WERI-Rb-1 (cell line): ENCODE data around the gene PACRG.

Source experiments
- DNase-seq: peaks from one replicate; pipeline ENCODE4 v3.0.0-alpha.2; 2020
- H3K27ac ChIP-seq: fragments of 250-450 bp; sonication (Bioruptor Pico); 2 replicates; pipeline ENCODE4 v1.5.1; 2020; ENCODE audit warnings: mild to moderate bottlenecking, moderate library complexity
- H3K27me3 ChIP-seq: fragments of 250-450 bp; sonication (Bioruptor Pico); 2 replicates; pipeline ENCODE4 v1.5.1; 2021; ENCODE audit warnings: mild to moderate bottlenecking, low read depth, moderate library complexity; ENCODE audit not compliant: insufficient read depth, severe bottlenecking
- H3K36me3 ChIP-seq: fragments of 250-450 bp; sonication (Bioruptor Pico); 2 replicates; pipeline ENCODE4 v1.5.1; 2020; ENCODE audit warnings: mild to moderate bottlenecking, moderate library complexity
- H3K4me3 ChIP-seq: 2 replicates; pipeline ENCODE4 v1.5.1; 2011; ENCODE audit warnings: low read depth, mild to moderate bottlenecking, control low read depth, low read length
- H3K9me3 ChIP-seq: fragments of 250-450 bp; sonication (Bioruptor Pico); 2 replicates; pipeline ENCODE4 v1.5.1; 2021; ENCODE audit warnings: mild to moderate bottlenecking, moderate library complexity; ENCODE audit not compliant: severe bottlenecking
- TF ChIP-seq, protein P1 (sequence below): IDR thresholded peaks from 2 replicates; pipeline ENCODE4 v1.5.1; 2011; ENCODE audit warnings: low read depth, mild to moderate bottlenecking, control low read depth, inconsistent platforms, low read length

PACRG gene

DNA sequence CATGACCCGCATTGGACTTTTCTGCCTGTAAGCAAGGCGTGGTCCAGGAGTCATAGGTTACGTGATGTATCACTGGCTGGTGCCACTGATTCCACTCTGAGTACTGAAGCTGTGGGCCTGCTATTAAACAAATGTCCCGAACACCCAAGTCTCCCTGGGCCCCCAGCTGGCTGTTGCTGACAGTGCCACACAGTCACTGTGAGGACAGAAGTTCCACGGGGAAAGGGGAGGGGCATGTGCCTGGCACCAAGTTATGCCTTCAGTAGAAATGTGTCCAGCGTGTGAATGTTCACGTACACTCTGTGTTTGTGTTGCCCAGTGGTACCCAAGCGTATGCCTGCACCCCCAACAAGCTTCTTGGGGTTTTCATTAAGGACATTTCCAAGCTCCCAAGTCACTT, 515.3 kb downstream of the PACRG start:
- no peak for DNase-seq
- TF ChIP-seq, protein P1, sequence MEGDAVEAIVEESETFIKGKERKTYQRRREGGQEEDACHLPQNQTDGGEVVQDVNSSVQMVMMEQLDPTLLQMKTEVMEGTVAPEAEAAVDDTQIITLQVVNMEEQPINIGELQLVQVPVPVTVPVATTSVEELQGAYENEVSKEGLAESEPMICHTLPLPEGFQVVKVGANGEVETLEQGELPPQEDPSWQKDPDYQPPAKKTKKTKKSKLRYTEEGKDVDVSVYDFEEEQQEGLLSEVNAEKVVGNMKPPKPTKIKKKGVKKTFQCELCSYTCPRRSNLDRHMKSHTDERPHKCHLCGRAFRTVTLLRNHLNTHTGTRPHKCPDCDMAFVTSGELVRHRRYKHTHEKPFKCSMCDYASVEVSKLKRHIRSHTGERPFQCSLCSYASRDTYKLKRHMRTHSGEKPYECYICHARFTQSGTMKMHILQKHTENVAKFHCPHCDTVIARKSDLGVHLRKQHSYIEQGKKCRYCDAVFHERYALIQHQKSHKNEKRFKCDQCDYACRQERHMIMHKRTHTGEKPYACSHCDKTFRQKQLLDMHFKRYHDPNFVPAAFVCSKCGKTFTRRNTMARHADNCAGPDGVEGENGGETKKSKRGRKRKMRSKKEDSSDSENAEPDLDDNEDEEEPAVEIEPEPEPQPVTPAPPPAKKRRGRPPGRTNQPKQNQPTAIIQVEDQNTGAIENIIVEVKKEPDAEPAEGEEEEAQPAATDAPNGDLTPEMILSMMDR = no peak
- H3K27me3 ChIP-seq = no peaks in the 10 kb centered on the region

GRCh38 chr6:163243692-163244589, 516.2 kb downstream of the PACRG start:
- Histone ChIP-seq H3K27me3 (no peaks in the 10 kb centered on the region), H3K36me3 (no peaks in the 10 kb centered on the region), H3K27ac (no peak overlapping the region), H3K4me3 (no peak overlapping the region), H3K9me3 (no peaks in the 10 kb centered on the region)
- TF ChIP-seq, protein P1 = no peak
- DNase-seq = no peak

More for the DNA sequence above, 515.3 kb downstream of the PACRG start:
- Histone ChIP-seq H3K9me3 (no peaks in the 10 kb centered on the region), H3K36me3 (no peaks in the 10 kb centered on the region), H3K4me3 (no peak overlapping the region), H3K27ac (no peak overlapping the region)

GRCh38 chr6:163248051-163248450, 520.3 kb downstream of the PACRG start:
- Histone ChIP-seq H3K9me3 (no peaks in the 10 kb centered on the region), H3K27me3 (no peaks in the 10 kb centered on the region), H3K4me3 (no peak overlapping the region), H3K27ac (no peak overlapping the region), H3K36me3 (no peaks in the 10 kb centered on the region)
- TF ChIP-seq, protein P1 = no peak
- no peak for DNase-seq

- Histone ChIP-seq H3K4me3 (no peak overlapping the region), H3K27ac (no peak overlapping the region), H3K9me3 (no peaks in the 10 kb centered on the region), H3K36me3 (no peaks in the 10 kb centered on the region), H3K27me3 (no peaks in the 10 kb centered on the region)
- DNase-seq = no peak
- TF ChIP-seq, protein P1 = no peak
Observed at GRCh38 chr6:163249651-163250101, 521.9 kb downstream of the PACRG start.

GRCh38 chr6:163250116-163250515, 522.3 kb downstream of the PACRG start:
- DNase-seq = no peak
- Histone ChIP-seq H3K27me3 (no peaks in the 10 kb centered on the region), H3K27ac (no peak overlapping the region), H3K9me3 (no peaks in the 10 kb centered on the region), H3K36me3 (no peaks in the 10 kb centered on the region), H3K4me3 (no peak overlapping the region)
- TF ChIP-seq, protein P1 = no peak
